ENCODE results near the gene SLC39A5. TPM values are rescaled to one million over a fixed set of nuclear protein-coding genes. Genes with fewer than 3 reads are reported as not detected.

SLC39A5 gene
- total RNA-seq, 1 experiment from 2014 or later, result 0.87 TPM

DNA sequence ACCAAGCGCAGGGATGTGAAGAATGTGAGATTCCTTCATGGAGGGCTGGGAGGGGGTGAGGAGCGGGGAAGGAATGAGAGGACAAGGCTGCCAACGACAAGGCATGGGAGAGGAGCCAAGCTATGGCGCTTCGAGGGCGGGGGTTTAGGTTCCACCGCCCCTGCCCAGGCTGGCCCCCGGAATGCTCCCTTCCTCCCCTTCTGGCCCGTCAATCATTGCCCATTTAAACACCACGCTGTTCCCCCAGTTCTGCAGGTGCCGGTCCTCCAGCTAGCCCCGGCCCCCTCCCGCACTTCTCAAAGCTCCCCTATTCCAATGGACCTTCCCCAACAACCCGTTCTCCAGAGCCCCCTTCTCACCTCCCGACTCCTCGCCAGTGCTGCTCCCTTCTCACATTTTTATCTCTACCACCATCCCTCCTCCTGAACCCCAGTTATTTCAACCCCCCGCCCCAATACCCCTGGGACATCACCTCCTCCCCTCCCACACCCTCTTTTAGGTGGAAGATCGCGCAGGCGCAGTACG, 8.6 kb upstream of the SLC39A5 start:
- peaks cover 24% of the 10 kb centered on the region for H3K79me2 ChIP-seq (ENCODE audit: low read depth)
- peak in 1 of 2 experiments; percentile 59 for DNase-seq
- H3K4me1 ChIP-seq (replicated peaks; ENCODE audit: insufficient read depth), result peaks cover 27% of the 10 kb centered on the region
- H3K4me2 ChIP-seq, result peak overlapping the region; percentile 87
- ChIA-PET CTCF (interaction anchor here (0.5 to 2.0 kb wide), 14 partner anchors 24 to 947 kb away, joined by 3 to 14 read pairs (median 3); partner anchors contain the start of genes ESYT1, RBMS2, SMARCC2 and STAT2), POLR2A (ENCODE audit: unreplicated experiment) (interaction anchor here (0.5 to 1.0 kb wide), 12 partner anchors 19 to 415 kb away, joined by 3 to 23 read pairs (median 4); partner anchors contain the start of genes ORMDL2, SMARCC2 and STAT2)
- BruUV-seq (replicated peaks), result no TSS peak
- intact Hi-C loops (cut with micrococcal nuclease; ENCODE audit: unreplicated experiment), result loop anchor here (1.0 to 5.0 kb wide), 2 partner anchors 24 to 179 kb away; partner anchors contain the start of gene RPS26
- peak overlapping the region; percentile 82 for H2AFZ ChIP-seq
- H3K36me3 ChIP-seq (ENCODE audit: low read depth), result no peaks in the 10 kb centered on the region
- H3K4me3 ChIP-seq, result peak overlapping the region; percentile 88
- H3K9me2 ChIP-seq (ENCODE audit: insufficient read depth), result no peaks in the 10 kb centered on the region
- no peaks in the 10 kb centered on the region for H3K9me3 ChIP-seq (ENCODE audit: insufficient read depth, low read depth)
- peak overlapping the region; percentile 64 for H3K27ac ChIP-seq
- peaks cover 27% of the 10 kb centered on the region; the same call in 1 of the 2 replicates for H3F3A ChIP-seq (ENCODE audit: insufficient read depth, low read depth)
- TF ChIP-seq EZH2 (IDR thresholded peaks at IDR 0.05; ENCODE audit: low read depth), result no peak
- TF ChIP-seq, protein P1, sequence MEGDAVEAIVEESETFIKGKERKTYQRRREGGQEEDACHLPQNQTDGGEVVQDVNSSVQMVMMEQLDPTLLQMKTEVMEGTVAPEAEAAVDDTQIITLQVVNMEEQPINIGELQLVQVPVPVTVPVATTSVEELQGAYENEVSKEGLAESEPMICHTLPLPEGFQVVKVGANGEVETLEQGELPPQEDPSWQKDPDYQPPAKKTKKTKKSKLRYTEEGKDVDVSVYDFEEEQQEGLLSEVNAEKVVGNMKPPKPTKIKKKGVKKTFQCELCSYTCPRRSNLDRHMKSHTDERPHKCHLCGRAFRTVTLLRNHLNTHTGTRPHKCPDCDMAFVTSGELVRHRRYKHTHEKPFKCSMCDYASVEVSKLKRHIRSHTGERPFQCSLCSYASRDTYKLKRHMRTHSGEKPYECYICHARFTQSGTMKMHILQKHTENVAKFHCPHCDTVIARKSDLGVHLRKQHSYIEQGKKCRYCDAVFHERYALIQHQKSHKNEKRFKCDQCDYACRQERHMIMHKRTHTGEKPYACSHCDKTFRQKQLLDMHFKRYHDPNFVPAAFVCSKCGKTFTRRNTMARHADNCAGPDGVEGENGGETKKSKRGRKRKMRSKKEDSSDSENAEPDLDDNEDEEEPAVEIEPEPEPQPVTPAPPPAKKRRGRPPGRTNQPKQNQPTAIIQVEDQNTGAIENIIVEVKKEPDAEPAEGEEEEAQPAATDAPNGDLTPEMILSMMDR (conservative IDR thresholded peaks at IDR 0.05), result no peak
- no peaks in the 10 kb centered on the region for H3K27me3 ChIP-seq (ENCODE audit: insufficient read depth, low read depth)
- no peaks in the 10 kb centered on the region for H4K20me1 ChIP-seq (ENCODE audit: insufficient read depth)

DNA sequence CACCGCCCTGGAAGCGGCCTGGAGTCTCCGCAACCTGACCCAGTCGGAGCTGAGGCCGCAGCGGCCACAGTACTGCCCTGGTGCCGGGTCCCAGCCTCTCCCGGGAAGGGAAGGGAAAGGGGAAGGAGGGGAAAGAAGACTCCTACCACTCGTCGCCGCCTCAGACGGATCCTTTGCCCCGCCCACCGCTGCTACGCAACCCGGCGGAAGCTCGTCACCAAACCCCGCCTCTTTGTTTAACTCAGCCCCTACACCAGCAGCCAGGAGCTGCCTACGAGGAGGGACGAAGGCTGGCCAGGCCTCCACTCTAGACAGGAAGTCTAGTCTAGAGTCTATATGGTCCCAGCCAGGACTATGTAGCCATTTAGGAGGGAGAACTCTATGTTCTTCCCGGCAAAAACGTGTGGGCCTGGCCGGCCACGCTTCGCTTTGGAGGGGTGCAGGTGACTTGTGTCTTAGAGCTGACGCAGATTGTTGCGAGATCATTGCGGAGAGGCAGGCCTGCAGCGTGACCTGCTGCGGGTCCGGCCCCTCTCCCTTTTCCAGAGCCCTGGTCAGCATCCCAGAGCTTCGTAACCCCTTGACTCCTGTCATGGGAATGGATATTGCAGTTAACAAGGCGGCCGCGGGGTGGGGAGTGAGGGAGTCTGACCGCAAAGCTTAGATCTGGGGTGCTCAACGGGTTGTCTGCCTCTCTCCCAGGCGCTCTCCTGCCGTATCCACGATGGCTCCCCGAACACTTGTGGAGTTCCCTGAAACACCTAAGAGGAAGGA, 7.9 kb upstream of the SLC39A5 start, which contains the start of gene RNF41:
RNF41 (minus strand) TSS at position 166 of the 774 bp plus-strand sequence. CDS start 7,875 bp downstream, outside the sequence.
- H3F3A ChIP-seq (ENCODE audit: insufficient read depth, low read depth), result peaks cover 27% of the 10 kb centered on the region; the same call in 1 of the 2 replicates
- peak within 1 kb of the TSS; percentile 64 for H3K27ac ChIP-seq
- no peaks in the 10 kb centered on the region for H3K9me2 ChIP-seq (ENCODE audit: insufficient read depth)
- H3K9me3 ChIP-seq (ENCODE audit: insufficient read depth, low read depth), result no peaks in the 10 kb centered on the region
- TF ChIP-seq EZH2 (IDR thresholded peaks at IDR 0.05; ENCODE audit: low read depth), result no peak
- TF ChIP-seq, protein P1 (conservative IDR thresholded peaks at IDR 0.05), result no peak; the same call in 1 of the 2 replicates
- H4K20me1 ChIP-seq (ENCODE audit: insufficient read depth), result no peaks in the 10 kb centered on the region
- peaks cover 27% of the 10 kb centered on the region for H3K4me1 ChIP-seq (replicated peaks; ENCODE audit: insufficient read depth)
- BruUV-seq (replicated peaks), result TSS peak; percentile 85
- POLR2A ChIA-PET (ENCODE audit: unreplicated experiment), result interaction anchor here (0.5 to 1.0 kb wide), 23 partner anchors 16 to 415 kb away, joined by 3 to 15 read pairs (median 3); partner anchors contain the start of genes ESYT1, ORMDL2, SMARCC2 and STAT2
- DNase-seq, result peak; percentile 91 to 97
- no peaks in the 10 kb centered on the region for H3K27me3 ChIP-seq (ENCODE audit: insufficient read depth, low read depth)
- H3K4me3 ChIP-seq, result peak within 1 kb of the TSS; percentile 88
- CTCF ChIA-PET, result interaction anchor here (0.5 to 2.0 kb wide), 15 partner anchors 10 to 415 kb away, joined by 3 to 14 read pairs (median 3); partner anchors contain the start of genes ESYT1, RBMS2, SMARCC2 and STAT2
- peak within 1 kb of the TSS; percentile 89 for H2AFZ ChIP-seq
- intact Hi-C loops (cut with micrococcal nuclease; ENCODE audit: unreplicated experiment), result loop anchor here (1.0 to 5.0 kb wide), 4 partner anchors 25 to 180 kb away; partner anchors contain the start of genes COQ10A, CS and RPS26
- peak within 1 kb of the TSS; percentile 87 for H3K4me2 ChIP-seq
- no peaks in the 10 kb centered on the region for H3K36me3 ChIP-seq (ENCODE audit: low read depth)
- H3K79me2 ChIP-seq (ENCODE audit: low read depth), result peaks cover 24% of the 10 kb centered on the region

DNA sequence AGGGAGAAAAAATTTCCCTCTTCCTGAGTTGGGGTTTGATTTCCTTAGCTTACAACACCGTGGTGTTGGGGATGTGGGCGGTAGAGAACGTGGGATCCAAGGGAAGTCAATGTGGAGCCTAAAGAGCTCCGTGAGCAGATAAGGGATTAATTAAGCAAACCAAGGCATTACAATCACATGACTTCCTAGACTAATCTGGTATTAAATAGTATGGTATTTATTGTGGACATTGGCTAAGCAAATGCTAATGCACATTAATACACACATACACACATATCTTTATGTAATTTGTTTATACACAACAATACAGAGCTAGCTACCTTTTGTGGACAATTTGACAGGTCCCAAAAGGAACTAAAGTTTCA, 7.3 kb upstream of the SLC39A5 start:
- POLR2A ChIA-PET (ENCODE audit: unreplicated experiment), result interaction anchor here (0.6 kb wide), 3 partner anchors 19 to 215 kb away, joined by 3 to 15 read pairs (median 10); no protein-coding TSS in a partner anchor
- H3K27me3 ChIP-seq (ENCODE audit: insufficient read depth, low read depth), result no peaks in the 10 kb centered on the region
- peaks cover 30% of the 10 kb centered on the region; the same call in 1 of the 2 replicates for H3F3A ChIP-seq (ENCODE audit: insufficient read depth, low read depth)
- peaks cover 27% of the 10 kb centered on the region for H3K4me1 ChIP-seq (replicated peaks; ENCODE audit: insufficient read depth)
- BruUV-seq (replicated peaks), result no TSS peak
- no peaks in the 10 kb centered on the region for H3K9me2 ChIP-seq (ENCODE audit: insufficient read depth)
- H3K27ac ChIP-seq, result peak overlapping the region; percentile 64
- CTCF ChIA-PET, result interaction anchor here (0.6 to 2.0 kb wide), 10 partner anchors 9 to 250 kb away, joined by 3 to 14 read pairs (median 3); partner anchors contain the start of genes ESYT1 and SMARCC2
- no peaks in the 10 kb centered on the region for H3K36me3 ChIP-seq (ENCODE audit: low read depth)
- no peaks in the 10 kb centered on the region for H3K9me3 ChIP-seq (ENCODE audit: insufficient read depth, low read depth)
- peak overlapping the region; percentile 88 for H3K4me3 ChIP-seq
- intact Hi-C loops (cut with micrococcal nuclease; ENCODE audit: unreplicated experiment), result loop anchor here (1.0 to 5.0 kb wide), 3 partner anchors 44 to 180 kb away; partner anchors contain the start of genes COQ10A, CS and RPS26
- DNase-seq, result no peak
- H4K20me1 ChIP-seq (ENCODE audit: insufficient read depth), result no peaks in the 10 kb centered on the region
- peaks cover 22% of the 10 kb centered on the region for H3K79me2 ChIP-seq (ENCODE audit: low read depth)
- TF ChIP-seq, protein P1 (conservative IDR thresholded peaks at IDR 0.05), result no peak; the same call in 1 of the 2 replicates
- H2AFZ ChIP-seq, result peak overlapping the region; percentile 89
- peak overlapping the region; percentile 77 for H3K4me2 ChIP-seq
